K562 (cell line): ENCODE data around the gene ARF1. TPM values are rescaled to one million over a fixed set of nuclear protein-coding genes. Genes with fewer than 3 reads are reported as not detected.

Experiments
- ATAC-seq: fragments of 200-7000 bp; cut with Tn5 transposase; 3 replicates; pipeline ENCODE4 v1.9.1; 2020; ENCODE audit warnings: moderate library complexity
- BruUV-seq: library from RNA; stranded (reverse); fragments of 400-500 nt; replicated peaks from 2 replicates; lab custom pipeline; 2021; lab: Mats Ljungman, UMichigan
- CTCF ChIA-PET: fragments of 300-600 bp; formaldehyde crosslinking; extraction: SDS; loops from one replicate; lab custom pipeline; 2021; ENCODE audit warnings: low intra/inter-chr PET ratio; lab: Yijun Ruan, JAX
- POLR2A ChIA-PET: fragments of 300-600, 350-650 bp; sonication (Branson Sonifier 250); formaldehyde crosslinking; extraction: SDS; loops from one replicate; lab custom pipeline; 2021; ENCODE audit warnings: antibody characterized with exemption, inconsistent platforms; lab: Yijun Ruan, JAX
- DNase-seq, 4 experiments: peaks; one replicate each; pipeline versions ENCODE4 v3.0.0 to v3.0.0-alpha.2; 2011 to 2018; ENCODE audit warnings: low spot score in 3 of 4, mixed read lengths in 3 of 4; ENCODE audit errors: extremely low read depth in 1 of 4
- FAIRE-seq: peaks from 2 replicates; lab custom pipeline; 2011; peaks lifted over from hg19 to GRCh38; lab: Jason Lieb, UNC
- H2AFZ ChIP-seq: 2 replicates; pipeline ENCODE4 v1.6.0; 2011; ENCODE audit warnings: low read depth, low read length, control low read depth, inconsistent platforms
- H3K27ac ChIP-seq: fragments of 200-600 bp; 3 replicates; pipeline ENCODE4 v1.8.0; 2011; ENCODE audit warnings: low read depth, mild to moderate bottlenecking, control low read depth, inconsistent platforms, low read length, moderate library complexity, mixed read lengths; ENCODE audit errors: extremely low read depth
- H3K27me3 ChIP-seq, 2 experiments: fragments of 300-600 bp in 1 of 2; 2 replicates in 1 of 2; 3 replicates in 1 of 2; pipeline versions ENCODE4 v1.6.0 to v1.8.0; 2011; ENCODE audit warnings: inconsistent platforms in 2 of 2, low read length in 2 of 2, mild to moderate bottlenecking in 1 of 2, mixed read lengths in 1 of 2, moderate library complexity in 1 of 2; ENCODE audit not compliant: control insufficient read depth in 2 of 2, insufficient read depth in 2 of 2
- H3K36me3 ChIP-seq: fragments of 300-600 bp; 3 replicates; pipeline ENCODE4 v1.8.0; 2011; ENCODE audit warnings: mild to moderate bottlenecking, low read length, inconsistent platforms; ENCODE audit not compliant: control insufficient read depth, insufficient read depth
- H3K4me1 ChIP-seq, 2 experiments: fragments of 200-600 bp in 1 of 2; replicated peaks in 1 of 2; 2 replicates in 1 of 2; 3 replicates in 1 of 2; pipeline versions ENCODE4 v1.5.1 to v1.8.0; 2011; ENCODE audit warnings: inconsistent platforms in 2 of 2, low read length in 2 of 2, mild to moderate bottlenecking in 1 of 2, mixed read lengths in 1 of 2, moderate library complexity in 1 of 2; ENCODE audit not compliant: control insufficient read depth in 2 of 2, insufficient read depth in 2 of 2
- H3K4me2 ChIP-seq: 2 replicates; pipeline ENCODE4 v1.6.1; 2011; ENCODE audit warnings: low read length, control low read depth, inconsistent platforms, mixed read lengths; ENCODE audit not compliant: insufficient read depth
- H3K4me3 ChIP-seq: fragments of 200-600 bp; sonication (generic), shearing (Covaris generic); 2 replicates; pipeline ENCODE4 v1.5.1; 2016; ENCODE audit warnings: control low read depth, inconsistent platforms
- H3K79me2 ChIP-seq: fragments of 200-600 bp; 3 replicates; pipeline ENCODE4 v1.8.0; 2011; ENCODE audit warnings: low read length, inconsistent platforms; ENCODE audit not compliant: control insufficient read depth, insufficient read depth
- H3K9ac ChIP-seq, 2 experiments: 2 replicates each; pipeline versions ENCODE4 v1.6.0 to v1.6.1; 2011; ENCODE audit warnings: low read depth in 2 of 2, low read length in 2 of 2, control low read depth in 1 of 2, inconsistent platforms in 1 of 2, mild to moderate bottlenecking in 1 of 2, mixed read lengths in 1 of 2; ENCODE audit not compliant: insufficient read depth in 1 of 2
- H3K9me1 ChIP-seq: one replicate; pipeline ENCODE4 v1.6.0; 2011; ENCODE audit warnings: inconsistent platforms, mild to moderate bottlenecking, low read length, moderate library complexity; ENCODE audit not compliant: control insufficient read depth, insufficient read depth
- H3K9me3 ChIP-seq: replicated peaks from 2 replicates; pipeline ENCODE4 v1.5.1; 2011; ENCODE audit warnings: low read depth, low read length, inconsistent platforms; ENCODE audit not compliant: control insufficient read depth, insufficient read depth
- H4K20me1 ChIP-seq: replicated peaks from 2 replicates; pipeline ENCODE4 v1.6.1; 2011; ENCODE audit warnings: low read length, inconsistent platforms, mixed read lengths; ENCODE audit not compliant: control insufficient read depth, insufficient read depth
- GTF2E2 ChIP-seq: fragments of 200-800 bp; sonication (Bioruptor generic); IDR thresholded peaks from 2 replicates; pipeline ENCODE4 v1.6.1; 2016; ENCODE audit warnings: missing genetic modification characterization, missing compliant biosample characterization
- MYNN ChIP-seq, 2 experiments: sonication (generic); formaldehyde crosslinking in 1 of 2; IDR thresholded peaks; 2 replicates each; pipeline versions ENCODE4 v1.5.0 to v1.6.1; 2016 to 2020; ENCODE audit warnings: antibody characterized with exemption in 1 of 2, missing genetic modification reagents in 1 of 2
- SP2 ChIP-seq: IDR thresholded peaks from 2 replicates; pipeline ENCODE4 v1.6.1; 2011; ENCODE audit warnings: mild to moderate bottlenecking, low read depth, low read length, moderate library complexity; ENCODE audit not compliant: poor library complexity, severe bottlenecking; ENCODE audit errors: extremely low read depth
- SREBF1 ChIP-seq: fragments of 150-350 bp; IDR thresholded peaks from 2 replicates; pipeline ENCODE4 v1.6.1; 2014; ENCODE audit warnings: antibody characterized with exemption, low read depth, low read length, borderline replicate concordance
- ZBTB11 ChIP-seq, 3 experiments: fragments of 200-800 bp in 1 of 3; fragments of 250-450 bp in 1 of 3; fragments of 450-650 bp in 1 of 3; sonication (Bioruptor Pico) in 1 of 3; sonication (Bioruptor generic) in 1 of 3; formaldehyde crosslinking in 1 of 3; IDR thresholded peaks; 2 replicates each; pipeline versions ENCODE4 v1.6.1 to v1.8.0; 2016 to 2022; ENCODE audit warnings: mild to moderate bottlenecking in 2 of 3, missing genetic modification characterization in 2 of 3, missing compliant biosample characterization in 1 of 3, moderate library complexity in 1 of 3
- ZNF165 ChIP-seq: fragments of 250-450 bp; sonication (Bioruptor Pico); IDR thresholded peaks from 2 replicates; pipeline ENCODE4 v1.4.0; 2020; ENCODE audit warnings: borderline replicate concordance
- ZNF239 ChIP-seq: fragments of 250-450 bp; sonication (Bioruptor Pico); IDR thresholded peaks from 2 replicates; pipeline ENCODE4 v1.4.0; 2020; ENCODE audit warnings: mild to moderate bottlenecking
- WGBS: fragments of 100-300 bp; shearing (Covaris generic); methylation state at CpG from one replicate; pipeline ENCODE4 v1.1.6; 2016; ENCODE audit warnings: low coverage, mixed read lengths; ENCODE audit not compliant: insufficient coverage; ENCODE audit errors: missing lambda C conversion rate; 5-methylcytosine and 5-hydroxymethylcytosine counted together
- in situ Hi-C: fragments of 300-500 bp; cut with MboI; formaldehyde crosslinking; loops from 4 replicates; pipeline ENCODE4 v1.15.0; 2018; ENCODE audit warnings: inconsistent platforms, mixed read lengths
- intact Hi-C: fragments of 100-400 bp; cut with micrococcal nuclease; formaldehyde crosslinking; loops from 2 replicates; pipeline ENCODE4 v1.14.2; 2022
- polyA plus RNA-seq, 8 experiments: library from polyadenylated mRNA; depleted of rRNA in 4 of 8; stranded (reverse) in 5 of 8; unstranded in 3 of 8; fragments of >200 nt; fragmentation: Nextera tagmentation in 2 of 8; fragmentation: Illumina TruSeq in 1 of 8; extraction: Ambion mirVana in 2 of 8; extraction: Trizol in 1 of 8; gene quantifications; 2 replicates each; pipeline versions ENCODE4 v1.2.1 to v1.2.3, GENCODE V29; 2011 to 2014; ENCODE audit warnings: inconsistent platforms in 1 of 8, missing spikeins in 1 of 8
- total RNA-seq, 7 experiments: library from RNA; depleted of rRNA in 6 of 7; stranded (reverse); fragments of >200 nt in 6 of 7; fragmentation: Illumina TruSeq in 2 of 7; extraction: Trizol in 2 of 7; gene quantifications; 2 replicates each; pipeline versions ENCODE4 v1.2.1 to v1.2.3, GENCODE V29; 2011 to 2021; ENCODE audit warnings: low replicate concordance in 1 of 7
- TF ChIP-seq, protein P1 (sequence below): fragments of 250-450 bp; sonication (Bioruptor Pico); IDR thresholded peaks from 2 replicates; pipeline ENCODE4 v1.8.0; 2021; ENCODE audit warnings: moderate library complexity, mild to moderate bottlenecking, inconsistent platforms
- TF ChIP-seq, protein P2 (sequence below): fragments of 450-650 bp; IDR thresholded peaks from 2 replicates; pipeline ENCODE4 v1.6.1; 2016; ENCODE audit warnings: missing biosample characterization, missing genetic modification characterization
- TF ChIP-seq, protein P3 (sequence below): IDR thresholded peaks from 2 replicates; pipeline ENCODE4 v1.6.1; 2011; ENCODE audit not compliant: insufficient read length; ENCODE audit errors: extremely low read depth

The ARF1 gene
- total and polyA plus RNA-seq, 9 of the 15 experiments (the other 6 are each of a cell fraction or from before 2014, with no cell fraction given): 69.8 to 593 (median 325) TPM

DNA sequence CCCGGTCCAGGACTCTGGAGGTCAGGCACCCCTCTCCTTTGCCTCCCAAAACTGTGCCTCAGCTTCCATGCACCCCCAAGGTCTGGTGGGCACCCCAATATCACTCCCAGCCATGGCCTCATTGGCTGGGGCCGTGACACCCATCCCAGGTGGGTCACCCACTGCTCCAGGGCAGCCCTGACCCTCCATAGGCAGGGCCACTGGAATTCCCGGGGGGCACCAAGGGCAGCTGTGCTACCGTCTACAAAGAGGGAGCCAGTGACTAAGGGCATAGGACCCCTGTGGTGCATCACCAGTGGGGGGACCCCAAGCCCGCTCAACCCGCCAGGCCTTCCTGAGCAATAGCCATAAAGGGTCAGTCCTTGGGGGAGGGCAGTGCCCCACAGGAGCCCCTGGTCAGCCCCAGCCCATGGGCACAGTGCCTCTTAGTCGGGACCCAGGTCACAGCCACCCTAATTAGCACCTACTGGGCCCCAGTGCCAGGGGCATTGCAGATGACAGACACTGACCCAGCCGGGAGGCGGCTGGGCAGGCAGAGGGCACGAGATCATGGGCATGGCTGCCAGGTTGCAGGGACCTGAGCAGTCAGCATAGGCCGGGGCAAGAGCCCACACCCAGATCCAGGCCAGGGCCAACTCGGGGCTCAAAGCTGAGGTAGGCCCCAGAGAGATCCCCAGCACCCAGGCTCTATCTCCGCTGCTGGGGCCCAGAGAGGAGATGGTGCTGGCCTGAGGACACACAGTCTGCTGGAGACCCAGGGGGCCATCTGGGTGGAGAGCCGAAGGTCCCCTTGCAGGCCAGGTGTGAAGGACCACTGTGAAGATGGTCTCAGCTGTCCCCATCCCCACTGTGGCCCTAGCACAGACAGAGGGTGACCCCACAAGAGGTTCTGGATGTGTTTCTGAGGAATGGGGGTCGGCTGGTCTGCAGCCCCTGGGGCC, 19.0 kb upstream of the ARF1 start:
- Histone ChIP-seq H2AFZ (no peak overlapping the region), H3K36me3 (no peaks in the 10 kb centered on the region), H3K79me2 (no peaks in the 10 kb centered on the region), H3K27ac (no peak overlapping the region), H3K9ac (peak overlapping the region in 1 of 2 experiments; percentile 38; a peak in 1 of 4 replicates), H3K4me2 (no peak overlapping the region), H3K27me3 (peaks cover 10 to 32% of the 10 kb centered on the region in 2 experiments; a peak in 4 of 5 replicates), H3K4me3 (no peak overlapping the region), H4K20me1 (no peaks in the 10 kb centered on the region), H3K9me3 (no peaks in the 10 kb centered on the region), H3K4me1 (peaks cover 0 to 44% of the 10 kb centered on the region in 2 experiments; a peak in 3 of 5 replicates), H3K9me1 (no peaks in the 10 kb centered on the region)
- no peak for ATAC-seq
- TF ChIP-seq, protein P1, sequence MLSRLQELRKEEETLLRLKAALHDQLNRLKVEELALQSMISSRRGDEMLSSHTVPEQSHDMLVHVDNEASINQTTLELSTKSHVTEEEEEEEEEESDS: no peak
- no peak for TF ChIP-seq ZNF165 (CRISPR knock-in tag)
- no peak for TF ChIP-seq SREBF1
- TF ChIP-seq, protein P2, sequence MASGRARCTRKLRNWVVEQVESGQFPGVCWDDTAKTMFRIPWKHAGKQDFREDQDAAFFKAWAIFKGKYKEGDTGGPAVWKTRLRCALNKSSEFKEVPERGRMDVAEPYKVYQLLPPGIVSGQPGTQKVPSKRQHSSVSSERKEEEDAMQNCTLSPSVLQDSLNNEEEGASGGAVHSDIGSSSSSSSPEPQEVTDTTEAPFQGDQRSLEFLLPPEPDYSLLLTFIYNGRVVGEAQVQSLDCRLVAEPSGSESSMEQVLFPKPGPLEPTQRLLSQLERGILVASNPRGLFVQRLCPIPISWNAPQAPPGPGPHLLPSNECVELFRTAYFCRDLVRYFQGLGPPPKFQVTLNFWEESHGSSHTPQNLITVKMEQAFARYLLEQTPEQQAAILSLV (tag): no peak
- TF ChIP-seq MYNN (IDR thresholded peaks at IDR 0.05): no peak
- no peak for TF ChIP-seq MYNN (CRISPR knock-in tag; IDR thresholded peaks at IDR 0.05)
- TF ChIP-seq GTF2E2: no peak
- TF ChIP-seq SP2: no peak
- no peak for TF ChIP-seq ZNF239 (CRISPR knock-in tag)
- TF ChIP-seq ZBTB11 (CRISPR knock-in tag; IDR thresholded peaks at IDR 0.05): no peak
- TF ChIP-seq, protein P3, sequence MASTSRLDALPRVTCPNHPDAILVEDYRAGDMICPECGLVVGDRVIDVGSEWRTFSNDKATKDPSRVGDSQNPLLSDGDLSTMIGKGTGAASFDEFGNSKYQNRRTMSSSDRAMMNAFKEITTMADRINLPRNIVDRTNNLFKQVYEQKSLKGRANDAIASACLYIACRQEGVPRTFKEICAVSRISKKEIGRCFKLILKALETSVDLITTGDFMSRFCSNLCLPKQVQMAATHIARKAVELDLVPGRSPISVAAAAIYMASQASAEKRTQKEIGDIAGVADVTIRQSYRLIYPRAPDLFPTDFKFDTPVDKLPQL: no peak
- BruUV-seq: no TSS peak
- ChIA-PET POLR2A (no interaction called here), CTCF (no interaction called here)
- intact Hi-C loops (no loop called here), in situ Hi-C loops (no loop called here)
- no peak for FAIRE-seq
- DNase-seq: no peak
- WGBS: 10% methylated on average over 15 of the region's 15 CpGs
